Body of pancreas (tissue), 4 donors: ENCODE data around the gene PAGE2. TPM values are rescaled to one million over a fixed set of nuclear protein-coding genes. Genes with fewer than 3 reads are reported as not detected.
"Not testable (repeated sequence)": the region's sequence is repeated elsewhere in the genome, so short reads cannot be mapped to it uniquely, and the experiment has no call there.

Source experiments
- ATAC-seq: fragments of 150-250 bp; one replicate; pipeline ENCODE4 v1.9.1; 2016
- DNase-seq, 4 donors: peaks; one replicate each; pipeline ENCODE4 v3.0.0-alpha.2; 2019
- H3K27ac ChIP-seq, 4 donors: fragments of 200-600 bp; sonication (generic); 1 replicate in 3 of 4; 2 replicates in 1 of 4; pipeline versions ENCODE4 v1.5.1 to v1.6.1; 2016 to 2019; ENCODE audit warnings: mild to moderate bottlenecking in 1 of 4, mixed read lengths in 1 of 4, moderate library complexity in 1 of 4
- H3K27me3 ChIP-seq, 2 donors: fragments of 200-600 bp; sonication (generic); one replicate each; pipeline ENCODE4 v1.6.0; 2016; ENCODE audit warnings: mild to moderate bottlenecking in 1 of 2
- H3K36me3 ChIP-seq, 2 donors: fragments of 200-600 bp; sonication (generic); replicated peaks in 1 of 2; 2 replicates each; pipeline ENCODE4 v1.5.1; 2016; ENCODE audit warnings: low read depth in 2 of 2; ENCODE audit not compliant: insufficient read depth in 1 of 2
- H3K4me1 ChIP-seq: fragments of 200-600 bp; sonication (generic); one replicate; pipeline ENCODE4 v1.6.0; 2016
- H3K4me3 ChIP-seq, 2 donors: fragments of 200-600 bp; sonication (generic); 1 replicate in 1 of 2; 2 replicates in 1 of 2; pipeline ENCODE4 v1.5.1; 2016 to 2019
- H3K9me3 ChIP-seq, 3 donors: fragments of 200-600 bp; sonication (generic); 1 replicate in 2 of 3; 2 replicates in 1 of 3; pipeline ENCODE4 v1.5.1; 2016
- CTCF ChIP-seq, 7 experiments: fragments of 450-650 bp in 4 of 7; fragments of 200-600 bp in 3 of 7; sonication (generic) in 3 of 7; IDR thresholded peaks; one replicate each; pipeline ENCODE4 v1.5.1; 2016 to 2019; ENCODE audit warnings: antibody characterized with exemption in 7 of 7
- POLR2A ChIP-seq, 3 donors: fragments of 450-650 bp; IDR thresholded peaks; one replicate each; pipeline ENCODE4 v1.6.1; 2016; ENCODE audit warnings: antibody characterized with exemption in 3 of 3, mild to moderate bottlenecking in 2 of 3
- WGBS, 2 donors: methylation state at CpG; one replicate each; pipeline ENCODE4 v1.1.5; 2017; 5-methylcytosine and 5-hydroxymethylcytosine counted together
- intact Hi-C: fragments of 100-400 bp; cut with DNase I; formaldehyde crosslinking; loops from one replicate; pipeline ENCODE4 v1.15.1; 2023
- total RNA-seq, 2 donors: library from RNA; depleted of rRNA; stranded (reverse); fragments of >200 nt; gene quantifications; one replicate each; pipeline ENCODE4 v1.1.0, GENCODE V29; 2016

PAGE2 gene
- total RNA-seq, 2 donors from 2014 or later: not detected

GRCh38 chrX:55057675-55058249, 31.1 kb upstream of the PAGE2 start:
- no peak for TF ChIP-seq POLR2A (IDR thresholded peaks at IDR 0.05)
- peak; percentile 51 to 83 (median 69) for TF ChIP-seq CTCF (IDR thresholded peaks at IDR 0.05)
- ATAC-seq: peak; percentile 70
- no peaks in the 10 kb centered on the region for H3K27me3 ChIP-seq
- WGBS, 2 donors: 17 to 22% methylated on average over 5 of the region's 5 CpGs
- H3K4me3 ChIP-seq: no peak overlapping the region
- no peaks in the 10 kb centered on the region for H3K36me3 ChIP-seq
- intact Hi-C loops: loop anchor here (10.0 kb wide), 1 partner anchor 163 kb away; no protein-coding TSS in a partner anchor
- peak; percentile 14 to 52 (median 27) for DNase-seq
- no peak overlapping the region for H3K27ac ChIP-seq
- H3K9me3 ChIP-seq: no peaks in the 10 kb centered on the region
- H3K4me1 ChIP-seq: no peaks in the 10 kb centered on the region

GRCh38 chrX:55067180-55067579, 21.6 kb upstream of the PAGE2 start:
- H3K4me1 ChIP-seq, intact Hi-C loops, H3K27me3 ChIP-seq, H3K36me3 ChIP-seq, H3K9me3 ChIP-seq, DNase-seq, ATAC-seq, H3K27ac ChIP-seq, H3K4me3 ChIP-seq: not testable (repeated sequence)
- 58 to 85% methylated on average over 2 of the region's 2 CpGs for WGBS, 2 donors

- TF ChIP-seq CTCF (IDR thresholded peaks at IDR 0.05) (no peak), POLR2A (IDR thresholded peaks at IDR 0.05) (no peak)
- Histone ChIP-seq H3K4me1 (no peaks in the 10 kb centered on the region), H3K27ac (no peak overlapping the region), H3K9me3 (no peaks in the 10 kb centered on the region), H3K27me3 (no peaks in the 10 kb centered on the region), H3K4me3 (no peak overlapping the region), H3K36me3 (no peaks in the 10 kb centered on the region)
- intact Hi-C loops: no loop called here
- ATAC-seq: no peak
- no peak for DNase-seq
- WGBS, 2 donors: 87 to 100% methylated on average over 1 to 3 of the region's 3 CpGs
Measured at GRCh38 chrX:55072286-55072685, 16.5 kb upstream of the PAGE2 start.

GRCh38 chrX:55074851-55075467, 13.9 kb upstream of the PAGE2 start, which contains the start of gene PAGE2B:
TSS of gene PAGE2B (plus strand) at chrX:55075030. CDS start at chrX:55076042, 1,012 bp downstream.
- no peaks in the 10 kb centered on the region for H3K36me3 ChIP-seq
- no peak within 1 kb of the TSS for H3K4me3 ChIP-seq
- no peak within 1 kb of the TSS for H3K27ac ChIP-seq
- no peak for TF ChIP-seq CTCF (IDR thresholded peaks at IDR 0.05)
- TF ChIP-seq POLR2A (IDR thresholded peaks at IDR 0.05): no peak
- no peaks in the 10 kb centered on the region for H3K27me3 ChIP-seq
- H3K4me1 ChIP-seq: no peaks in the 10 kb centered on the region
- no peak for DNase-seq
- intact Hi-C loops: no loop called here
- no peaks in the 10 kb centered on the region for H3K9me3 ChIP-seq
- WGBS, 2 donors: 80 to 91% methylated on average over 19 to 25 of the region's 36 CpGs
- no peak for ATAC-seq

GRCh38 chrX:55098691-55099090, 9.9 kb downstream of the PAGE2 start:
- no peaks in the 10 kb centered on the region for H3K4me1 ChIP-seq
- no peak overlapping the region for H3K27ac ChIP-seq
- no peaks in the 10 kb centered on the region for H3K27me3 ChIP-seq
- DNase-seq (no peak), ATAC-seq (no peak)
- H3K36me3 ChIP-seq: no peaks in the 10 kb centered on the region
- TF ChIP-seq CTCF (IDR thresholded peaks at IDR 0.05): no peak
- WGBS, 2 donors: 38 to 45% methylated on average over 2 of the region's 2 CpGs
- H3K4me3 ChIP-seq: no peak overlapping the region
- intact Hi-C loops: no loop called here
- H3K9me3 ChIP-seq: no peaks in the 10 kb centered on the region
